GM12878 (cell line): ENCODE data around the gene FKBP15. TPM values are rescaled to one million over a fixed set of nuclear protein-coding genes. Genes with fewer than 3 reads are reported as not detected.

ENCODE experiments used
- ATAC-seq: fragments of 200-7000 bp; cut with Tn5 transposase; 3 replicates; pipeline ENCODE4 v1.9.1; 2020; ENCODE audit warnings: mild to moderate bottlenecking, moderate library complexity
- BruUV-seq: library from RNA; stranded (reverse); fragments of 400-500 nt; replicated peaks from 2 replicates; lab custom pipeline; 2021; lab: Mats Ljungman, UMichigan
- CTCF ChIA-PET: fragments of 300-600 bp; sonication (Branson Sonifier 250); formaldehyde crosslinking; extraction: SDS; loops from one replicate; lab custom pipeline; 2021; ENCODE audit warnings: inconsistent platforms; lab: Yijun Ruan, JAX
- POLR2A ChIA-PET: fragments of 350-600 bp; formaldehyde crosslinking; extraction: SDS; loops from one replicate; lab custom pipeline; 2021; ENCODE audit warnings: inconsistent platforms; lab: Charles Lee
- RAD21 ChIA-PET: fragments of 300-600 bp; sonication (Branson Sonifier 250); formaldehyde crosslinking; loops from one replicate; lab custom pipeline; 2023; ENCODE audit warnings: antibody characterized with exemption; ENCODE audit not compliant: unreplicated experiment; lab: Charles Lee
- SMC1A ChIA-PET: fragments of 300-600 bp; sonication (Branson Sonifier 250); formaldehyde crosslinking; loops from one replicate; lab custom pipeline; 2023; ENCODE audit not compliant: unreplicated experiment, uncharacterized antibody; lab: Charles Lee
- DNase-seq: peaks from one replicate; pipeline ENCODE4 v3.0.0-alpha.2; 2011; ENCODE audit warnings: low read depth, low spot score
- FAIRE-seq: peaks from 3 replicates; lab custom pipeline; 2011; peaks lifted over from hg19 to GRCh38; lab: Jason Lieb, UNC
- H2AFZ ChIP-seq: 2 replicates; pipeline ENCODE4 v1.6.0; 2011; ENCODE audit warnings: low read depth, low read length, control low read depth; ENCODE audit not compliant: control insufficient read depth
- H3K27ac ChIP-seq: 2 replicates; pipeline ENCODE4 v1.5.1; 2011; ENCODE audit warnings: control low read depth; ENCODE audit not compliant: control insufficient read depth, insufficient read depth
- H3K27me3 ChIP-seq, 2 experiments: replicated peaks in 1 of 2; 2 replicates each; pipeline versions ENCODE4 v1.6.0 to v1.6.1; 2011; ENCODE audit warnings: low read length in 1 of 2; ENCODE audit not compliant: control insufficient read depth in 2 of 2, insufficient read depth in 2 of 2
- H3K36me3 ChIP-seq, 2 experiments: 2 replicates each; pipeline ENCODE4 v1.5.1; 2011; ENCODE audit warnings: low read length in 1 of 2; ENCODE audit not compliant: control insufficient read depth in 2 of 2, insufficient read depth in 2 of 2
- H3K4me1 ChIP-seq: 2 replicates; pipeline ENCODE4 v1.6.1; 2011; ENCODE audit warnings: mild to moderate bottlenecking, low read length, moderate library complexity, mixed read lengths; ENCODE audit not compliant: control insufficient read depth, insufficient read depth
- H3K4me2 ChIP-seq: 2 replicates; pipeline ENCODE4 v1.6.0; 2011; ENCODE audit warnings: control low read depth; ENCODE audit not compliant: control insufficient read depth, insufficient read depth
- H3K4me3 ChIP-seq: fragments of 200-600 bp; sonication (generic); 2 replicates; pipeline ENCODE4 v1.5.1; 2016
- H3K79me2 ChIP-seq: 2 replicates; pipeline ENCODE4 v1.6.0; 2011; ENCODE audit warnings: low read length; ENCODE audit not compliant: control insufficient read depth, insufficient read depth
- H3K9ac ChIP-seq: 2 replicates; pipeline ENCODE4 v1.8.0; 2011; ENCODE audit warnings: low read length, control low read depth, mixed read lengths; ENCODE audit not compliant: control insufficient read depth, insufficient read depth
- H3K9me3 ChIP-seq: replicated peaks from 3 replicates; pipeline ENCODE4 v1.5.1; 2011; ENCODE audit warnings: mild to moderate bottlenecking, low read length; ENCODE audit not compliant: control insufficient read depth, insufficient read depth
- H4K20me1 ChIP-seq: 2 replicates; pipeline ENCODE4 v1.6.0; 2011; ENCODE audit not compliant: control insufficient read depth, insufficient read depth
- BCL11A ChIP-seq: IDR thresholded peaks from 2 replicates; pipeline ENCODE4 v1.6.1; 2011; ENCODE audit warnings: low read depth, low read length
- E2F8 ChIP-seq: fragments of 450-650 bp; IDR thresholded peaks from 2 replicates; pipeline ENCODE4 v1.6.1; 2018; ENCODE audit warnings: mild to moderate bottlenecking, low read depth, moderate library complexity; ENCODE audit not compliant: partially characterized antibody
- E4F1 ChIP-seq: fragments of 450-650 bp; IDR thresholded peaks from 2 replicates; pipeline ENCODE4 v1.6.1; 2018; ENCODE audit warnings: borderline replicate concordance, mild to moderate bottlenecking; ENCODE audit not compliant: partially characterized antibody
- JUNB ChIP-seq: IDR thresholded peaks from 2 replicates; pipeline ENCODE4 v1.6.1; 2016; ENCODE audit warnings: antibody characterized with exemption, mild to moderate bottlenecking
- MLLT1 ChIP-seq: fragments of 450-650 bp; IDR thresholded peaks from 2 replicates; pipeline ENCODE4 v1.6.1; 2016; ENCODE audit warnings: mild to moderate bottlenecking
- MTA2 ChIP-seq: fragments of 450-650 bp; IDR thresholded peaks from 2 replicates; pipeline ENCODE4 v1.6.1; 2016; ENCODE audit warnings: low read depth, mild to moderate bottlenecking, moderate library complexity
- MYC ChIP-seq: IDR thresholded peaks from 2 replicates; pipeline ENCODE4 v1.6.1; 2011; ENCODE audit warnings: mild to moderate bottlenecking, low read length, moderate library complexity, inconsistent platforms; ENCODE audit not compliant: insufficient read depth, insufficient replicate concordance, insufficient read length, severe bottlenecking
- TCF12 ChIP-seq: IDR thresholded peaks from 2 replicates; pipeline ENCODE4 v1.6.1; 2011; ENCODE audit warnings: low read depth, mild to moderate bottlenecking, low read length
- ZNF217 ChIP-seq: fragments of 450-650 bp; IDR thresholded peaks from 2 replicates; pipeline ENCODE4 v1.6.1; 2017; ENCODE audit warnings: antibody characterized with exemption, mild to moderate bottlenecking
- WGBS: methylation state at CpG from one replicate; pipeline ENCODE4 v1.1.6; 2016; ENCODE audit warnings: low lambda C conversion rate; ENCODE audit not compliant: insufficient replicate concordance, insufficient coverage; ENCODE audit errors: missing lambda C conversion rate; 5-methylcytosine and 5-hydroxymethylcytosine counted together
- in situ Hi-C: fragments of 300-500 bp; cut with MboI; formaldehyde crosslinking; loops from 9 replicates; pipeline ENCODE4 v1.14.3; 2018; ENCODE audit warnings: mixed read lengths
- intact Hi-C: fragments of 100-400 bp; cut with micrococcal nuclease; formaldehyde crosslinking; loops from one replicate; pipeline ENCODE4 v1.14.2; 2022; ENCODE audit not compliant: unreplicated experiment
- polyA plus RNA-seq, 11 experiments: library from polyadenylated mRNA; depleted of rRNA in 4 of 11; unstranded in 6 of 11; stranded (reverse) in 5 of 11; fragments of >200 nt; fragmentation: Nextera tagmentation in 4 of 11; fragmentation: Illumina TruSeq in 1 of 11; extraction: Ambion mirVana in 4 of 11; extraction: Trizol in 1 of 11; gene quantifications; 1 replicate in 1 of 11; 2 replicates in 10 of 11; pipeline versions ENCODE4 v1.2.1 to v1.2.3, GENCODE V29; 2011 to 2016; ENCODE audit warnings: inconsistent platforms in 2 of 11, missing spikeins in 2 of 11, low read depth in 1 of 11
- total RNA-seq, 4 experiments: library from RNA; depleted of rRNA in 3 of 4; stranded (reverse); fragments of >200 nt in 3 of 4; fragmentation: Illumina TruSeq in 1 of 4; extraction: Trizol in 1 of 4; gene quantifications; 2 replicates each; pipeline versions ENCODE4 v1.2.1 to v1.2.3, GENCODE V29; 2013 to 2021
- TF ChIP-seq, protein P1 (sequence below): IDR thresholded peaks from 2 replicates; pipeline ENCODE4 v1.6.1; 2012; ENCODE audit warnings: low read depth, low read length, improper control_type of control experiment
- TF ChIP-seq, protein P2 (sequence below): fragments of 450-650 bp; IDR thresholded peaks from 2 replicates; pipeline ENCODE4 v1.6.1; 2014; ENCODE audit warnings: mild to moderate bottlenecking

Gene FKBP15
- total and polyA plus RNA-seq, 10 of the 15 experiments (the other 5 are each of a cell fraction or from before 2014, with no cell fraction given): 5.0 to 53.4 (median 21.2) TPM

DNA sequence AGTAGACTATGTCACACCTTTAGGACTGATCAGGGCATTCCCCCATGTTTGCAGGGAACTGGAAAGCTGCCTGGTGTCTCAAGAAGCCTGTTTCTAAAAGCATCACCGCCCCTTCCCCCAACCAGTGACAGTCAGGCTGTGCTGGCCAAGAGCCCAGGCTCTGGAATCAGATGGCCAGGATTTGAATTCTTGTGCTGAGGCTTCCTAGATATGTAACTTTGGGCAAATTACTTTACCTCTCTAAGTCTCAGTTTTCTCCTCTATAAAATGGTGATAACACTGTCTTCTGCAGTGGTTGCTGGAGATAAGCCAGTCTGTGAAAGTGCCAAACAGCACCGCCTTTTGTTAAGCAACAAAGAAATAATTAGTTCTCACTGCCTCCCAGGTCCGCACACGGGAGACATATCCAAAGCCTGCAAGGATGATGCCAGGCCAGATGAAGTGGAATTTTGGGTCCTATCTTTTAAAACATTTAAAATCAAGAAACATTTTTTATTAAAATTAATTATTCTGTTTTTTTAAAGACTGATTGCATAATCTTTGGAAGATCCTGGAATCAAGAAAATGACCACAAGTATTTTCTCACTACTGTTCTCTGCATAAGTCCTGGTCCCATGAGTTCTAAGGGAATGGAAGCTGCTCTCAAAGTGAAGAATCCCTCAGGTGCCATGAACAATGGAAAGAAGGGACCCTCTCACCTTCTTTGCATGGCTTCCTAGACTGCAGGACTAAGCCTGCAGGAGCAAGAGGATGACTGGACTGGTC is 56.4 kb downstream of the FKBP15 start (continued):
- no peak for TF ChIP-seq E2F8

- Histone ChIP-seq H3K36me3 (peaks cover 24 to 49% of the 10 kb centered on the region in 2 experiments), H2AFZ (no peak overlapping the region), H3K9me3 (no peaks in the 10 kb centered on the region), H3K4me1 (no peaks in the 10 kb centered on the region), H3K79me2 (no peaks in the 10 kb centered on the region), H3K4me3 (no peak overlapping the region), H3K27ac (no peak overlapping the region), H3K27me3 (no peaks in the 10 kb centered on the region), H3K4me2 (no peak overlapping the region), H4K20me1 (no peaks in the 10 kb centered on the region), H3K9ac (no peak overlapping the region)
- 78% methylated on average over 3 of the region's 3 CpGs for WGBS
- POLR2A ChIA-PET: no interaction called here
- DNase-seq (no peak), FAIRE-seq (no peak), ATAC-seq (no peak)
- SMC1A ChIA-PET: no interaction called here
- CTCF ChIA-PET: no interaction called here
- BruUV-seq: no TSS peak
- intact Hi-C loops: loop anchor here (10.0 kb wide), 1 partner anchor 1728 kb away; no protein-coding TSS in a partner anchor
- RAD21 ChIA-PET: no interaction called here
- in situ Hi-C loops: no loop called here
- TF ChIP-seq TCF12 (no peak), E4F1 (no peak), BCL11A (no peak), JUNB (no peak), MYC (no peak), ZNF217 (no peak), MTA2 (no peak), MLLT1 (no peak)
- TF ChIP-seq, protein P1, sequence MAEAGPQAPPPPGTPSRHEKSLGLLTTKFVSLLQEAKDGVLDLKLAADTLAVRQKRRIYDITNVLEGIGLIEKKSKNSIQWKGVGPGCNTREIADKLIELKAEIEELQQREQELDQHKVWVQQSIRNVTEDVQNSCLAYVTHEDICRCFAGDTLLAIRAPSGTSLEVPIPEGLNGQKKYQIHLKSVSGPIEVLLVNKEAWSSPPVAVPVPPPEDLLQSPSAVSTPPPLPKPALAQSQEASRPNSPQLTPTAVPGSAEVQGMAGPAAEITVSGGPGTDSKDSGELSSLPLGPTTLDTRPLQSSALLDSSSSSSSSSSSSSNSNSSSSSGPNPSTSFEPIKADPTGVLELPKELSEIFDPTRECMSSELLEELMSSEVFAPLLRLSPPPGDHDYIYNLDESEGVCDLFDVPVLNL: no peak
- TF ChIP-seq, protein P2, sequence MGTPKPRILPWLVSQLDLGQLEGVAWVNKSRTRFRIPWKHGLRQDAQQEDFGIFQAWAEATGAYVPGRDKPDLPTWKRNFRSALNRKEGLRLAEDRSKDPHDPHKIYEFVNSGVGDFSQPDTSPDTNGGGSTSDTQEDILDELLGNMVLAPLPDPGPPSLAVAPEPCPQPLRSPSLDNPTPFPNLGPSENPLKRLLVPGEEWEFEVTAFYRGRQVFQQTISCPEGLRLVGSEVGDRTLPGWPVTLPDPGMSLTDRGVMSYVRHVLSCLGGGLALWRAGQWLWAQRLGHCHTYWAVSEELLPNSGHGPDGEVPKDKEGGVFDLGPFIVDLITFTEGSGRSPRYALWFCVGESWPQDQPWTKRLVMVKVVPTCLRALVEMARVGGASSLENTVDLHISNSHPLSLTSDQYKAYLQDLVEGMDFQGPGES: no peak
Observed at GRCh38 chr9:113163001-113163400, 58.1 kb downstream of the FKBP15 start.
